Measurements from ENCODE around the gene PTPRG. TPM values are rescaled to one million over a fixed set of nuclear protein-coding genes. Genes with fewer than 3 reads are reported as not detected.
A peak's percentile ranks its signal among the peaks of the same experiment; 100 is the strongest.

Gene PTPRG
- polyA plus RNA-seq, 3 donors: 78.2 to 84.6 (median 83.3) TPM

- no peak for DNase-seq
Measured at GRCh38 chr3:62332017-62332416, 770.6 kb downstream of the PTPRG start.

- peak; percentile 7 for DNase-seq
Measured at GRCh38 chr3:62332835-62333244, 771.5 kb downstream of the PTPRG start.

GRCh38 chr3:62335196-62335595, 773.8 kb downstream of the PTPRG start:
- no peak for DNase-seq

GRCh38 chr3:62343755-62344154, 782.4 kb downstream of the PTPRG start:
- DNase-seq: no peak
